ENCODE data around the gene PCK2.

- TF ChIP-seq ZNF384 (IDR thresholded peaks at IDR 0.05) (no peak), NFRKB (IDR thresholded peaks at IDR 0.05) (no peak)
These were observed 24.7 kb upstream of the PCK2 start for GRCh38 chr14:24069411-24069735.
